Measurements from ENCODE around the gene TENM4.

DNA sequence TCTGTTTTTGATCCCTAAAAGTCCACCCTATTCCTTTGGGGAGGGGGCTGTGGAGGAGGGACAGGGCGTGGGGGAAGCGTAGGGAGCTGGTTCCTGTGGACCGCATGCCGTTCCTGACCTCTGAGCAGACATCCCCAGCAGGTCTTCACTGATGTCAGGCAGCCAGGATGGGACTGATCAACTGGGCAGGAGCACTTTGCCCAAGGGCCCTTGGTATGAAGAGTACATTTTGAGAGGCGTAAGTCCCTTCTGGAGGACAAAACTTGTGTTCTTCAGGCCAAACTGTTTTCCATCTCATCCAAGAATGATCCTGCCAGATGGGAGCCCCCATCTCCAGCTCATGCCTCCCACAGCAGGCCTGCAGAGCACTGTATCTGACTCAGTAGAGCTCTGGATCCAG lies 785.3 kb downstream of the TENM4 start:
- TF ChIP-seq, protein P1, sequence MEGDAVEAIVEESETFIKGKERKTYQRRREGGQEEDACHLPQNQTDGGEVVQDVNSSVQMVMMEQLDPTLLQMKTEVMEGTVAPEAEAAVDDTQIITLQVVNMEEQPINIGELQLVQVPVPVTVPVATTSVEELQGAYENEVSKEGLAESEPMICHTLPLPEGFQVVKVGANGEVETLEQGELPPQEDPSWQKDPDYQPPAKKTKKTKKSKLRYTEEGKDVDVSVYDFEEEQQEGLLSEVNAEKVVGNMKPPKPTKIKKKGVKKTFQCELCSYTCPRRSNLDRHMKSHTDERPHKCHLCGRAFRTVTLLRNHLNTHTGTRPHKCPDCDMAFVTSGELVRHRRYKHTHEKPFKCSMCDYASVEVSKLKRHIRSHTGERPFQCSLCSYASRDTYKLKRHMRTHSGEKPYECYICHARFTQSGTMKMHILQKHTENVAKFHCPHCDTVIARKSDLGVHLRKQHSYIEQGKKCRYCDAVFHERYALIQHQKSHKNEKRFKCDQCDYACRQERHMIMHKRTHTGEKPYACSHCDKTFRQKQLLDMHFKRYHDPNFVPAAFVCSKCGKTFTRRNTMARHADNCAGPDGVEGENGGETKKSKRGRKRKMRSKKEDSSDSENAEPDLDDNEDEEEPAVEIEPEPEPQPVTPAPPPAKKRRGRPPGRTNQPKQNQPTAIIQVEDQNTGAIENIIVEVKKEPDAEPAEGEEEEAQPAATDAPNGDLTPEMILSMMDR (IDR thresholded peaks at IDR 0.05), result no peak
- TF ChIP-seq SIN3A (IDR thresholded peaks at IDR 0.05; ENCODE audit: borderline replicate concordance, insufficient read depth, low read depth, low read length), result no peak
- no peak for TF ChIP-seq POLR2AphosphoS5 (IDR thresholded peaks at IDR 0.05; ENCODE audit: low read depth, low read length)
